Pancreas (tissue), 10 donors: Measurements from ENCODE around the gene KCNK3. TPM values are rescaled to one million over a fixed set of nuclear protein-coding genes. Genes with fewer than 3 reads are reported as not detected.
A peak's percentile ranks its signal among the peaks of the same experiment; 100 is the strongest.

Experiments
- ATAC-seq, 4 donors: fragments of 200-7000 bp; cut with Tn5 transposase; one replicate each; pipeline versions ENCODE4 v1.8.0 to v1.9.1; 2020; ENCODE audit warnings: mild to moderate bottlenecking in 4 of 4, moderate library complexity in 4 of 4
- DNase-seq, 6 donors: peaks; one replicate each; pipeline ENCODE4 v3.0.0-alpha.2; 2020
- FAIRE-seq: peaks from 2 replicates; lab custom pipeline; 2012; peaks lifted over from hg19 to GRCh38; lab: Jason Lieb, UNC
- H3K27ac ChIP-seq, 4 donors: fragments of 200-600 bp; sonication (generic); 1 replicate in 3 of 4; 2 replicates in 1 of 4; pipeline versions ENCODE4 v1.5.0 to v1.8.0; 2020
- H3K27me3 ChIP-seq, 4 donors: fragments of 200-600 bp; one replicate each; pipeline ENCODE4 v1.8.0; 2021
- H3K36me3 ChIP-seq, 3 donors: fragments of 200-600 bp; sonication (generic) in 1 of 3; one replicate each; pipeline versions ENCODE4 v1.5.0 to v1.8.0; 2020 to 2021
- H3K4me1 ChIP-seq, 3 donors: fragments of 200-600 bp; one replicate each; pipeline ENCODE4 v1.8.0; 2021
- H3K4me3 ChIP-seq, 4 donors: fragments of 200-600 bp; sonication (generic) in 2 of 4; one replicate each; pipeline versions ENCODE4 v1.5.0 to v1.8.0; 2020 to 2021
- H3K9me3 ChIP-seq, 4 donors: fragments of 200-600 bp; one replicate each; pipeline ENCODE4 v1.8.0; 2021
- WGBS, 2 donors: extraction: QIAGEN DNeasy Blood & Tissue Kit; methylation state at CpG; one replicate each; pipeline ENCODE4 v1.1.7; 2013; 5-methylcytosine and 5-hydroxymethylcytosine counted together
- intact Hi-C, 3 donors: fragments of 100-400 bp; cut with DNase I; formaldehyde crosslinking; loops; one replicate each; pipeline versions ENCODE4 v1.11.1 to v1.14.2; 2022
- polyA plus RNA-seq, 2 donors: library from polyadenylated mRNA; stranded (reverse); fragments of 200-250 nt; gene quantifications; one replicate each; pipeline ENCODE4 v1.2.3, GENCODE V29; 2013
- total RNA-seq, 6 donors: library from RNA; stranded (reverse); fragmentation: NEBNext Ultra II Directional in 4 of 6; extraction: Animal tissue kit (Norgen Biotek cat#: 25700) in 4 of 6; gene quantifications; one replicate each; pipeline versions ENCODE4 v1.2.1 to v1.2.4, GENCODE V29; 2021 to 2023
- TF ChIP-seq, protein P1 (sequence below), 4 donors: fragments of 200-600 bp; sonication (generic) in 3 of 4; IDR thresholded peaks; one replicate each; pipeline versions ENCODE4 v1.5.0 to v1.8.0; 2021; ENCODE audit warnings: antibody characterized with exemption in 4 of 4
- donor health status: healthy with polysubstance abuse.
- donor health status: DM: no; HTN: no; CAD: no; lungs with moderate emphysema.
- donor health status: DM: no; HTN: no; CAD: no.
- donor health status: control.
- donor health status: control.
- donor health status: Bipolar disorder and iron deficiency.
- donor health status: DM: yes; HTN: yes; CAD: no.
- donor health status: DM: no; HTN: no; CAD: no.
- donor health status: DM: no; HTN: no; CAD: no.
- donor health status: DM: yes; HTN: yes; CAD: no.

KCNK3 gene
- total and polyA plus RNA-seq, 8 donors, result 7.5 to 46.4 (median 30.2) TPM

DNA sequence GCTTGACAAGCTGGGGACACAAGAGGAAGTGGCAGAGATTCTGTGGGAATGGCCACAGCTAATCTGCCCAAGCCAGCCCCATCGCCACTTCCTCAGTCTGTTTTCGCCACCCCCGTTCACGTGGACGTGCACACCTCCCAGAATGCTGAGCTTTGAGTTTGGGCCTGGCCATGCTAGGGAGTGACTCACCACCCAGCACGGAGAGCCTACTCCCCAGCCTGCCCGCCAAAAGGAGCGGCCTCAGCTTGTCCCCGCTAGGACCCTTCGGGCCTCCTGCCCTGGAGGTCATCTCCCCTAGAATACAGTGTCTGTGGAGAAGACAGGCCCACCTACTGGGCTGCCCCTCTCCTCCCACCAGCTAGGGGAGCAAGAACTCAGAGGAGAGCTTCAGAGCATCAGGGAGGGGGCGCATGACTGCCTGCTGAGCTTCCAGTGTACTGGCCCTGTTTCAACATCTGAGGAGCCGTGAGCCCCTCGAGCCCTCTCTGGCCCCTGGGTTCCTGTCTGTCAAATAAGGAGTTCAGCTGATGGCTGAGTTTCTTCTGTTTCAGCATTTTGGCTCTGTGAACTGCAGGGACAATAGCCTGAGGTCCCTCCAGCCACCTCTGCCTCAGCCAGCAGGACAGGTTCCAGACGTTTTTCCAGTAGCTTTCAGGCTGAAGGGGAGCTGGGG, 76.7 kb downstream of the KCNK3 start:
- ATAC-seq, result peak in 3 of 4 donors; percentile 15 to 42 (median 19)
- intact Hi-C loops, result no loop called here

DNA sequence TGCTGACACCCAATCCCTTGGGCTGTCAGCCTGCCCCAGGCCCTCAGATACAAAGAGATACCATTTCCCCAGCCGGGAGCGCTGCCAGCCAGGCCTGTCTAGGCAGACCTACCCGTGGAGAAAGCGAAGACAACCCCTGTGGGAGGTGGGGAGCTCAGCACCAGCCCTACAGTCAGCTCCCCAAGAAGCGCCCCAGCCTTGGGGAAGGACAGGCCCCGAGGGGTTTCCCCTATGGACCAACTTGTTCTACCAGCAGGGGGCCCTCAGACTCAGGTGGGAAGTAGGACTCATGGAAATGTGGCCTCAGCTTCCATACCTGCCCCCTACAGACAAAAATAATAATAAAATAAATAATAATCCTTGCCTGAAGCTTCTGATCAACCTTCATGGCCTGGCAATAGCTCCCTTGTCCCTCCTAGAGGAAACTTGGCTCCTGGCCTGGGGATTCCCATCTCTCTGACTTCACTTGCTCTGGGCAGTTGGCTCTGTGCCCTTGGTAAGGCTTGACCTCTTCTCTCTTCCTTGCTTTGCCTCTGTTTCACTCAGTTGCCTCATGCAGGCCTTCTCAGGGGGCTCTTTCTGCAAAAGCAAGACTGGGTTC, 78.6 kb downstream of the KCNK3 start:
- peak in 5 of 6 donors; percentile 60 to 87 (median 69) for DNase-seq
- intact Hi-C loops, result no loop called here
- Histone ChIP-seq H3K27me3 (no peaks in the 10 kb centered on the region), H3K27ac (peak overlapping the region in 2 of 4 donors; percentile 64 to 72), H3K4me1 (peaks cover 19 to 27% (median 23%) of the 10 kb centered on the region in 3 donors), H3K36me3 (peaks cover 0 to 9% (median 7%) of the 10 kb centered on the region in 3 donors), H3K4me3 (no peak overlapping the region), H3K9me3 (no peaks in the 10 kb centered on the region)
- TF ChIP-seq, protein P1, sequence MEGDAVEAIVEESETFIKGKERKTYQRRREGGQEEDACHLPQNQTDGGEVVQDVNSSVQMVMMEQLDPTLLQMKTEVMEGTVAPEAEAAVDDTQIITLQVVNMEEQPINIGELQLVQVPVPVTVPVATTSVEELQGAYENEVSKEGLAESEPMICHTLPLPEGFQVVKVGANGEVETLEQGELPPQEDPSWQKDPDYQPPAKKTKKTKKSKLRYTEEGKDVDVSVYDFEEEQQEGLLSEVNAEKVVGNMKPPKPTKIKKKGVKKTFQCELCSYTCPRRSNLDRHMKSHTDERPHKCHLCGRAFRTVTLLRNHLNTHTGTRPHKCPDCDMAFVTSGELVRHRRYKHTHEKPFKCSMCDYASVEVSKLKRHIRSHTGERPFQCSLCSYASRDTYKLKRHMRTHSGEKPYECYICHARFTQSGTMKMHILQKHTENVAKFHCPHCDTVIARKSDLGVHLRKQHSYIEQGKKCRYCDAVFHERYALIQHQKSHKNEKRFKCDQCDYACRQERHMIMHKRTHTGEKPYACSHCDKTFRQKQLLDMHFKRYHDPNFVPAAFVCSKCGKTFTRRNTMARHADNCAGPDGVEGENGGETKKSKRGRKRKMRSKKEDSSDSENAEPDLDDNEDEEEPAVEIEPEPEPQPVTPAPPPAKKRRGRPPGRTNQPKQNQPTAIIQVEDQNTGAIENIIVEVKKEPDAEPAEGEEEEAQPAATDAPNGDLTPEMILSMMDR (IDR thresholded peaks at IDR 0.05), result peak in 1 of 4 donors; percentile 15
- ATAC-seq, result peak; percentile 29 to 71 (median 52)
- 71 to 73% methylated on average over 6 of the region's 6 CpGs for WGBS, 2 donors
- no peak for FAIRE-seq

More for the DNA sequence above, 76.7 kb downstream of the KCNK3 start:
- TF ChIP-seq, protein P1 (IDR thresholded peaks at IDR 0.05), result no peak
- FAIRE-seq (no peak), DNase-seq (peak in 2 of 6 donors; percentile 29 to 75)
- Histone ChIP-seq H3K27me3 (no peaks in the 10 kb centered on the region), H3K4me1 (peaks cover 19 to 34% (median 23%) of the 10 kb centered on the region in 3 donors), H3K9me3 (no peaks in the 10 kb centered on the region), H3K4me3 (no peak overlapping the region), H3K36me3 (no peaks in the 10 kb centered on the region), H3K27ac (peak overlapping the region in 2 of 4 donors; percentile 22 to 38)
- 78 to 79% methylated on average over 14 of the region's 14 CpGs for WGBS, 2 donors

DNA sequence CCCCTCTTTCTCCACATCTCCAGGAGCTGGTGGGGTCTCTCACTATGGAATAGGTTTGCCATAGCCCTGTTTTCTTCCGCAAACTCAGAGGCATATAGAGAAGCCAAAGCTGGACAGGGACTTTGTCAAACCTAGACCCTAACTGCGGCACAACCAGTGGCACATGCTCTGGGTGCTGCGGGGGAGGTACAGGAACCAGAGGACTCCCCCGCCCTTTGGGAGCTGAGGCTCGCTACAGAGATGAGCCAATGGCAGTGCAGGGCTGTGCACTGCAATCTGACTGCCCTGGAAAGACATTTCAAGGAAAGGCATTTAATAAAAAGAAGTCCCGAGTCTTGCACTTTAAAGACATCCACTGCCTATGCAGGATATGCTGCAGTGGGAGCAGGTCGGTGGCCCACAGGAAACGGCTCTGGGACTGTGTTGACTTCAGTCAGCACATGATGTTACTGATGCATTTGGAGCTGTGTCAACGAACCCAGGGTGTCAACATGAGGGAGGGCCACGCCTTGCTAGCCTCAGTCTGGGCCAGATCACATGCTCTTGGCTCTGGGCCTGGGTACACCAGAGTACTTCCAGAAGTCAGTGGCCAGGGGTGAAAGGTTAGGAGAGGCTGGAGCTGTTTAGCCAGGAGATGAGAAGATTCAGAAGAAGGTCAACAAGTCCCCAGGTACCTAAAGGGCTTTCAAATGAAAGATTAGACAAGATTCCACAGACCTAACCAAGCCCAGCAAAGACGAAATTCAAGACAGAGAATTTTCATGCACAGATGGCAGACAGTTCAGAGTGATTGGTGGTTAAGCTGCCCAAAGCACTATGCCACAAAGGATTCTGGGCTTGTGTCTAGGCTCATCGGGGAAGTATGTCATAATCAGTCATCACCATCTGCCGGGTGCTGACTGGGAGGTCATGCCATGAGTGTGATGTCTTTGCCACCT, 79.8 kb downstream of the KCNK3 start:
- intact Hi-C loops, result no loop called here
- DNase-seq (peak in 5 of 6 donors; percentile 84 to 94 (median 91)), FAIRE-seq (no peak), ATAC-seq (peak; percentile 82 to 90 (median 84))
- Histone ChIP-seq H3K27ac (peak overlapping the region in 3 of 4 donors; percentile 8 to 72 (median 64)), H3K4me3 (no peak overlapping the region), H3K36me3 (peaks cover 0 to 13% (median 9%) of the 10 kb centered on the region in 3 donors), H3K9me3 (no peaks in the 10 kb centered on the region), H3K4me1 (peaks cover 19 to 27% (median 23%) of the 10 kb centered on the region in 3 donors), H3K27me3 (no peaks in the 10 kb centered on the region)
- TF ChIP-seq, protein P1 (IDR thresholded peaks at IDR 0.05), result no peak
- 40 to 41% methylated on average over 13 of the region's 13 CpGs for WGBS, 2 donors

DNA sequence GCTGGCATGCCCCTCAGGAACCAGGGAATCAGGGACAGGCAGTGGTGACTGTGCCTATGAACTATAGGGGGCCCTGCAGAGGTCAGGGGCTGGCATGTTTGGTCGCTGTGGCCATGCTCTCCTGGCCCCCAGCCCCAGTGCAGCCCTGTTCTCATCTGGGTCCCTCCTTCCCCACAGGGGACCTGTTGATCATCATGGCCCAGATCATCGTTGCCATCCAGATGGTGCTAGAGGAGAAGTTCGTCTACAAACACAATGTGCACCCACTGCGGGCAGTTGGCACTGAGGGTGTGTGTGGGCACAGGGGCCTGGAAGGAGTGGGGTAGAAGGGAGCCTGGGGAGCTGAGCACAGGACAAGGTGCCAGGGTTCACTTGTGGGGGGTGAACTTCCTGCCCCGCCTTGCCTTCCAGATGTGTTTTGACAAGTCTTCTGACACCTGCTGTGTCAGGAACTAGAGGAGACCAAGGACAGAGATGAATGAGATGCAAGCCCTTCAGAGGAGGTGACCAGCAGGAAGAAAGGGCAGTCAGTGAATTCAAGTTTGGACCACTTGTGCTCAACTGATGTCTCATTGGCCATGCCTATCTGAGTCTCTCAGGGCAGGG, 83.8 kb downstream of the KCNK3 start:
- FAIRE-seq (no peak), DNase-seq (no peak), ATAC-seq (no peak)
- 93 to 100% methylated on average over 5 of the region's 5 CpGs for WGBS, 2 donors
- H3K36me3 ChIP-seq, result peaks cover 0 to 21% (median 13%) of the 10 kb centered on the region in 3 donors
- H3K4me3 ChIP-seq, result no peak overlapping the region
- no peaks in the 10 kb centered on the region for H3K9me3 ChIP-seq
- H3K4me1 ChIP-seq, result peaks cover 15 to 17% (median 17%) of the 10 kb centered on the region in 3 donors
- H3K27me3 ChIP-seq, result no peaks in the 10 kb centered on the region
- TF ChIP-seq, protein P1 (IDR thresholded peaks at IDR 0.05), result no peak
- intact Hi-C loops, result no loop called here
- no peak overlapping the region for H3K27ac ChIP-seq
